Measurements from ENCODE around the gene PIEZO1. TPM values are rescaled to one million over a fixed set of nuclear protein-coding genes. Genes with fewer than 3 reads are reported as not detected.

The PIEZO1 gene
- total and polyA plus RNA-seq, 2 donors (not counting 1 experiment from before 2014, with no cell fraction given): 108 to 331 TPM

GRCh38 chr16:88779406-88780141, 5.4 kb downstream of the PIEZO1 start:
- Histone ChIP-seq H2AFZ (ENCODE audit: insufficient read depth, low read depth, low read length, poor library complexity, severe bottlenecking) (no peak overlapping the region), H3K36me3 (replicated peaks in 1 of 2; ENCODE audit: control extremely low read depth in 1 of 2, control insufficient read depth in 1 of 2, extremely low read depth in 1 of 2, insufficient read depth in 2 of 2, low read length in 1 of 2) (peaks cover 0 to 10% of the 10 kb centered on the region in 2 experiments), H3K4me1 (ENCODE audit: control insufficient read depth in 2 of 2, insufficient read depth in 2 of 2, low read length in 2 of 2) (peaks cover 50 to 64% of the 10 kb centered on the region in 2 donors), H3K9ac (ENCODE audit: low read length) (no peak overlapping the region), H3K4me3 (ENCODE audit: control extremely low read depth in 1 of 5, extremely low read depth in 1 of 5, insufficient read depth in 1 of 5, low read depth in 2 of 5, low read length in 4 of 5) (no peak overlapping the region), H3K27me3 (replicated peaks in 1 of 4; ENCODE audit: control extremely low read depth in 1 of 4, control insufficient read depth in 3 of 4, insufficient read depth in 4 of 4, low read length in 3 of 4) (no peaks in the 10 kb centered on the region), H3K27ac (ENCODE audit: low read length in 2 of 2) (peak overlapping the region; percentile 72 to 77), H3K79me2 (ENCODE audit: control insufficient read depth, insufficient read depth, low read length) (peaks cover 66% of the 10 kb centered on the region), H3K9me3 (ENCODE audit: control extremely low read depth in 1 of 3, control insufficient read depth in 2 of 3, insufficient read depth in 1 of 3, low read length in 2 of 3) (no peaks in the 10 kb centered on the region), H3K4me2 (replicated peaks; ENCODE audit: low read depth, low read length, poor library complexity, severe bottlenecking) (peak overlapping the region; percentile 95), H4K20me1 (ENCODE audit: control insufficient read depth, insufficient read depth, low read length, poor library complexity, severe bottlenecking) (peaks cover 73% of the 10 kb centered on the region)
- peaks cover 57% of the 10 kb centered on the region for H3K4me1 Mint-ChIP-seq
- CTCF ChIA-PET: interaction anchor here (0.6 to 9.9 kb wide), 7 partner anchors 10 to 436 kb away, joined by 3 to 138 read pairs (median 14); partner anchors contain the start of gene TRAPPC2L
- no peaks in the 10 kb centered on the region for H3K27me3 Mint-ChIP-seq
- no peak for ATAC-seq (ENCODE audit: low read depth)
- no peak overlapping the region for H3K4me3 Mint-ChIP-seq
- DNase-seq: no peak
- TF ChIP-seq CTCF (IDR thresholded peaks at IDR 0.05) (no peak), EZH2 (IDR thresholded peaks at IDR 0.05; ENCODE audit: borderline replicate concordance, insufficient read depth, low read depth, low read length, poor library complexity, severe bottlenecking) (no peak)
- H3K9me3 Mint-ChIP-seq (ENCODE audit: insufficient read depth): no peaks in the 10 kb centered on the region
- POLR2A ChIA-PET: interaction anchor here (1.7 to 2.1 kb wide), 2 partner anchors 9 to 30 kb away, joined by 7 read pairs; no protein-coding TSS in a partner anchor
- peak overlapping the region; percentile 84 for H3K27ac Mint-ChIP-seq
- intact Hi-C loops (cut with micrococcal nuclease): loop anchor here (5.0 to 10.0 kb wide), 3 partner anchors 145 to 325 kb away; partner anchors contain the start of genes IL17C, ZC3H18 and ZFPM1
- 81% methylated on average over 25 of the region's 34 CpGs for WGBS (ENCODE audit: insufficient coverage)

- H4K20me1 ChIP-seq (ENCODE audit: control insufficient read depth, insufficient read depth, low read length, poor library complexity, severe bottlenecking): peaks cover 77% of the 10 kb centered on the region
- H3K9ac ChIP-seq (ENCODE audit: low read length): no peak overlapping the region
- Mint-ChIP-seq H3K27me3 (no peaks in the 10 kb centered on the region), H3K4me3 (no peak overlapping the region), H3K4me1 (peaks cover 54% of the 10 kb centered on the region), H3K9me3 (ENCODE audit: insufficient read depth) (no peaks in the 10 kb centered on the region), H3K27ac (peak overlapping the region; percentile 33)
- H3K36me3 ChIP-seq (replicated peaks in 1 of 2; ENCODE audit: control extremely low read depth in 1 of 2, control insufficient read depth in 1 of 2, extremely low read depth in 1 of 2, insufficient read depth in 2 of 2, low read length in 1 of 2): peaks cover 0 to 10% of the 10 kb centered on the region in 2 experiments
- ATAC-seq (ENCODE audit: low read depth): no peak
- TF ChIP-seq CTCF (IDR thresholded peaks at IDR 0.05) (no peak), EZH2 (IDR thresholded peaks at IDR 0.05; ENCODE audit: borderline replicate concordance, insufficient read depth, low read depth, low read length, poor library complexity, severe bottlenecking) (no peak)
- intact Hi-C loops (cut with micrococcal nuclease): no loop called here
- POLR2A ChIA-PET: no interaction called here
- peaks cover 45 to 61% of the 10 kb centered on the region in 2 donors for H3K4me1 ChIP-seq (ENCODE audit: control insufficient read depth in 2 of 2, insufficient read depth in 2 of 2, low read length in 2 of 2)
- no peak overlapping the region for H2AFZ ChIP-seq (ENCODE audit: insufficient read depth, low read depth, low read length, poor library complexity, severe bottlenecking)
- peaks cover 72% of the 10 kb centered on the region for H3K79me2 ChIP-seq (ENCODE audit: control insufficient read depth, insufficient read depth, low read length)
- 84% methylated on average over 24 of the region's 30 CpGs for WGBS (ENCODE audit: insufficient coverage)
- CTCF ChIA-PET: interaction anchor here (0.6 to 9.9 kb wide), 4 partner anchors 9 to 389 kb away, joined by 3 to 138 read pairs (median 36); no protein-coding TSS in a partner anchor
- no peak for DNase-seq
- peak overlapping the region; percentile 38 for H3K4me2 ChIP-seq (replicated peaks; ENCODE audit: low read depth, low read length, poor library complexity, severe bottlenecking)
- no peaks in the 10 kb centered on the region for H3K9me3 ChIP-seq (ENCODE audit: control extremely low read depth in 1 of 3, control insufficient read depth in 2 of 3, insufficient read depth in 1 of 3, low read length in 2 of 3)
- H3K27me3 ChIP-seq (replicated peaks in 1 of 4; ENCODE audit: control extremely low read depth in 1 of 4, control insufficient read depth in 3 of 4, insufficient read depth in 4 of 4, low read length in 3 of 4): no peaks in the 10 kb centered on the region
- no peak overlapping the region for H3K27ac ChIP-seq (ENCODE audit: low read length in 2 of 2)
- no peak overlapping the region for H3K4me3 ChIP-seq (ENCODE audit: control extremely low read depth in 1 of 5, extremely low read depth in 1 of 5, insufficient read depth in 1 of 5, low read depth in 2 of 5, low read length in 4 of 5)
Measured at GRCh38 chr16:88778541-88779065, 6.4 kb downstream of the PIEZO1 start.

Data from B cell (primary cell).